Right ventricle myocardium superior (tissue), 1 donor: ENCODE measurements around the gene PDZD7. TPM values are rescaled to one million over a fixed set of nuclear protein-coding genes. Genes with fewer than 3 reads are reported as not detected.

Experiments used
- ATAC-seq: fragments of 200-7000 bp; cut with Tn5 transposase; one replicate; pipeline ENCODE4 v1.9.1; 2020; ENCODE audit warnings: mild to moderate bottlenecking; ENCODE audit not compliant: poor library complexity
- DNase-seq: peaks from one replicate; pipeline ENCODE4 v3.0.0-alpha.2; 2020
- intact Hi-C: fragments of 100-400 bp; cut with DNase I; formaldehyde crosslinking; loops from one replicate; pipeline ENCODE4 v1.11.2; 2022
- total RNA-seq: library from RNA; stranded (reverse); fragmentation: NEBNext Ultra II Directional; extraction: Animal tissue kit (Norgen Biotek cat#: 25700); gene quantifications from one replicate; pipeline ENCODE4 v1.2.1, GENCODE V29; 2021
- donor health status: DM: no; HTN: yes; CAD: no; lungs with severe emphysema.

PDZD7 gene
- total RNA-seq, 1 donor from 2014 or later: 0.38 TPM

DNA sequence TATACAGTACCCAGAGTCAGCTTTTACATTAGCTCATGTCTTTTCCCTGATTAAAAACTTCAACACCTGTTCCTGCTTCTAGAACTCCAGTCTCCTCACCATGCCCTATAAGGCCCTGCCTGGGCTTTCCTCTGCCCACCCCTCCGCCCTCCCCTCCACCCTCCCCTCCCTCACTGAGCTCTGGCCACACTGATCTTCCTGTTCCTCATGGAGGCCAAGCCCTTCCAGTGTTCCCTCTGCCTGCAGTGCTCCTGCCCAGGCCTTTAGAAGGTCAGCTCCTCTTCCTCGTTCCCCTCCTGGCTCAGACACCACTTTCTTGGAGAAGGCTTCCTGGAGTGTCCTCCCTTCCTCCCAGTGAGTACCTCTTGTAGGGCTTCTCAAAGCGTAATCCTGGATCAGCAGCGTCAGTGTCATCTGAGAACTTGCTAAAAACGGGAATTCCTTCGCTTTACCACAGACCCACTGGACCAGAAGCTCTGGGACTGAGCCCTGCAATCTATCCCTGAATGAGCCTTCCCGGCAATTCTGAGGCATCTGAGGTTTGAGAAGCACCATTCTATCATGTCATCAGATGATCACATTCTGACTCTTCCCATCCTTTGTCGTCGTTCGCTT is 3.7 kb downstream of the PDZD7 start:
- DNase-seq (peak; percentile 19), ATAC-seq (no peak)
- intact Hi-C loops: no loop called here

DNA sequence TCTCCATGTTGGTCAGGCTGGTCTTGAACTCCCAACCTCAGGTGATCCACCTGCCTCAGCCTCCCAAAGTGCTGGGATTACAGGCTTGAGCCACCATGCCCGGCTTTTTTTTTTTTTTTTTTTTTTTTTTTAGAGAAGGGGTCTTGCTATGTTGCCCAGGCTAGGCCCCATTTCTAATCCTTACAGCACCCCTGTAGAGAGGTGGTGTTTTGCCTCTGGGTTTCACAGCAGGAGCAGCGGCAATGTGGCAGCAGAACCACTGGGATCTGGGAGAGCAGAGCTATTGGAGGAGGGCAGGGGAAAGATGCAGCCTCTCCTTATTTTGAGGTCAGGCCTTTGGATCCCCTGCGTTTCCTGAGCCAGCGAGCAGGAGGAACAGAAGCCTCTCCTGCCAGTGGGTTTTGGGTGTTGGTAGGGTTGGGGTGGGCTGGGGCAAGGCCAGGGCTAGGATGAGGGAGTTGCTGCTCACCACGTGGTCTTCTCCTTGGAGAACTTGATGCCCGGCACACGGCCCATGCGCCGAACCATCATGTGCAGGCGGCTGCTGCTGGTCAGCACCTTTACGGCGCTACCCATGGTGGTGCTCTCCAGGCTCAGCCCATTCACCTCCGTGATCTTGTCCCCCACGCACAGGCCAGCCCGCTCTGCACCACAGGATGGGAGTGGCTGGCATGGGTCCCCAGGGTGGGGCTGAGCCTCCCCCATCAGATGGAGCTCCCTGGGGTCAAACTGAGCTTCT is 7.8 kb downstream of the PDZD7 start:
- ATAC-seq (no peak), DNase-seq (peak; percentile 14)
- intact Hi-C loops: no loop called here

DNA sequence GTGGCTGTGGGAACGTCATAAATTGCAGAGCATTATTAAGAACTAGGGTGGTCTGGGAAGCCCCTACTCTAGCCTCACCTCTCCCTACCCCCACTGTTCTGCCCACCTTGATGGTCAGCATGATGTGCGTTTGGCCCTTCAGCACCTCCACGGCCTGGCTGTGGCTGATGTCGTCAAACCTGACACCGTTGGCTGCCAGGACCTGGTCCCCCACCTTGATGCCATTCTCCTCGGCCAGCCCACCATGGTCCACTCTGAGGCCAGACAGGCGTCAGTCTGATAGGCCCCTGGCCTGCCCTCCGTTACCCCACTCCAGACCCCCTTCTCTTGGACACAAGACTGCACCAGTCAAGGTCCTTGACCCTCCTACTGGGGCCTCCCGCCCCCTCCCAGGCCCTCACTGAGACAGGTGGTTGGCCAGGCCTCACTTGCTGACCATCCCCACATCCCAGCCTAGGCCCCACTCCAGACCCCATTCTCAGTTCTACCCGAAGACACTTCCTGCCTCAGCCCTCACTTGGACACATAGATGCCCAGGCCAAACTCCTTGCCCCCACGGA is 9.2 kb downstream of the PDZD7 start:
- ATAC-seq: no peak
- peak; percentile 35 for DNase-seq
- intact Hi-C loops: no loop called here

DNA sequence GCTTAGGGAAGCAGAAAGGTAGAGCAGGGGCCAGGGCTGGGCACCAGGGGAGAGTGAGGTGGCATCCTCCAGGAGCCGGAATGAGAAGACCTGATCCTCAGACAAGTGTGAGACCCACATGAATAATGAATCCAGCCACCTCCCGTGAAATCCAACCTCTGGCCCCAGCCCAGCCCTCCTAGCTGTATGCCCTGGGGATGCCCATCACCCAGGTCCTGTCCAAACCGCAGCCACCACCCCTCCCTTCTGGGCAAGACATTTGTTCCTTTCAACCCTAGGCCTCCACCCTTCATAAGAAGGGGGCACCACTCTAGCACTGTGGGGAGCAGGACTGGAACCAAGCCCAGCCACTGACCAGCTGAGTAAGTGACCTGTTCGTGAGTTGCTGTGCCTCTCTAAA is 9.7 kb downstream of the PDZD7 start:
- DNase-seq (peak; percentile 26), ATAC-seq (no peak)
- intact Hi-C loops: no loop called here

DNA sequence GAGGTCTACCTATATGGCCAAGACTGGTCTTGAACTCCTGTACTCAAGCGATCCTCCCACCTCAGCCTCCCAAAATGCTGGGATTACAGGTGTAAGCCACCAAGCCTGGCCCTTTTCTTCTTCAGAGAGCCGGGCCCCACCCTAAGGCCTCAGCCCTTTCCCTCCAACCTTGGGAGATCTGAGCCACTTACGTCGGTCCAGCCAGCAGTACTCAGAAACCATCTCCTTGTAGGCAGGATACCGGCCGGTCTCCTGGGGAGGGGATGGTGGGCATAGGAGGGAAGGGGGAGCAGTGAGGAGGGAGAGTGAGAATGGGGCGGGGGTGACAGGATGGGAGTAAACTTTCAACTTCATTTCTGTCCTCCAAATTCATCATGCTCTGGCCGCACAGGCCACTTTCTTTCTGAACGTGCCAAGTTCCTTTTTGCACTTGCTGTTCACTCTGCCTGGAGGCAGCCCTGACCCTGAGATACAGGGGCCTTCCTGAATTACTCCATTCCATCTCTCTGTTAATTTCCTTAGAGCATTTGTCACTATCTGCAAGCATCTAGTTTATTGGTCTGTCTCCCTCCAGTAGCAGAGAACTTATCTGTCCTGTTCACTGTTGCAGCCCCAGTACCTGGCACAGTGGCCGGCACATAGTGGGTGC is 10.4 kb downstream of the PDZD7 start:
- intact Hi-C loops: no loop called here
- no peak for ATAC-seq
- DNase-seq: peak; percentile 17

DNA sequence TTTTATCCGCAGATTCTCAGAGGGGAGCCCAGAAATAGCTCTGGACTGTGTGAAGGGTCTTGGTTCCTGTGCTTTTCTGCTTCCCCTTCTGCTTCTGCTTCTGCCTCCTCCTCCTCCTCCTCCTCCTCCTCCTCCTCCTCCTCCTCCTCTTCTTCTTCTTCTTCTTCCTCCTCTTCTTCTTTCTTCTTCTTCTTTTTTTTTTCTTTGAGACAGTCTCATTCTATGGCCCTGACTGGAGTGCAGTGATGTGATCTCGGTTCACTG is 11.6 kb downstream of the PDZD7 start:
- ATAC-seq (no peak), DNase-seq (no peak)
- intact Hi-C loops: no loop called here

DNA sequence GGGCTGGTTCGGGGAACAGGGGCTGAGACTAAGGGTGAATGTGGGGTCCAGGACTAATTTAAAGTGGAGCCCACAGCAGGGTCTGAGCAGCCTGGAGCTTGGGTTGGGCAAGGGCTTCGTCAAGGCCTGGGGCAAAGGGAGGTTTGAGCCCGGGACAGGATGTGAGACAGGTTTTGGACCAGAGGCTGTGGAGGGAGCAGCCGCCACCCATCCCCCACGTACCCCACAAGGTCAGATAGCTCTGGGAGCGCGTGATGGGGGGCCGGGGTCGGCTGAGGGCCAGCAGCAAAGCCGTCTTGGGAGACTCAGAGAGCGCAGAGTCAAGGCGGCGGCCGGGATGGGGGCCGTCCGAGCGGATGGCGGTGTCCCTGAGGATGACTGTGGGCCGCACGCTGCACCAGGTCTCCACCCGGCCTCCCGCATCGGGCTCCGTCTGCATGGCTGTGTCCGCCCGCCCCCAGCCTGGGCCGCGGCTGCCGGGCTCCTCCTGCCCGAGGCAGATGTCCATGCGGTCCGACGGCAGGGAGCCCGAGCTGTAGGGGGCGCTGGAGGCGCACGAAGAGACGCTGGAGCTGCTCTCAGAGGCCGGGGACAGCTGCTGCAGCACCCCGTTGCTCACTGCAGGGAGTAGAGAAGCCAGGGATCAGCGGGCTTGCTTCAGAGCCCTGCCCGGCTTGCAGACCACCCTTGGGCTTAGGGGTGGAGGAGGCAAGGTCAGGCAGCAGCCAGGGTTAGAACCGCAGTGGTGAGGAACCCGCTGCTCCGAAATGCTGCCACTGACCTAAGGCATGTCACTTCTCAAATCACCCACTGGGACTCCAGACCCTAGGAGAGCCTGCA is 12.1 kb downstream of the PDZD7 start:
- intact Hi-C loops: no loop called here
- DNase-seq (peak; percentile 92), ATAC-seq (peak; percentile 82)

DNA sequence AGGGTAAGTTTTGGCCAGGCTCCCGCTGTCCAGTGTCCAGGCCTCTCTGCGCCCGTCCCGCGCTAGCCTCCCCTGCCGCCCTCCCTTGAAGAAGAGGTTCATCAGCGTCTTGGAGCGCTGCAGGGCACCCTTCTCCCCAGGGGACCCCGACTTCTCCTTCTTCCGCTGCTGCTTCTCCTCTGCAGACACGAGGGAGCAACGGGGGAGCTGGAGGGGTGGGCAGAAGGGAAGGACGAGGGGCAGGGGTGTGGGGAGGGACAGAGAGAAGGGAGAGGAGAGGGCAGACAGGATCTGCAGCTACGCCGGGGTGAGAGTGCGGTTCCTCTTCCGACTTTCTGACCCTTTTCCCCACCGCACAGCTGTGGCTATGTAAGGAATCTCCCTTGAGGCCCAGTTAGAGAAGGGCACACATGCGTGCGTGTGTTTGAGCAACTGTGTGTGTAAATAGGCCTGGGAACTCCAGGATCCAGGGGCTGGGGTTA is 12.8 kb downstream of the PDZD7 start:
- intact Hi-C loops: no loop called here
- DNase-seq (no peak), ATAC-seq (no peak)

DNA sequence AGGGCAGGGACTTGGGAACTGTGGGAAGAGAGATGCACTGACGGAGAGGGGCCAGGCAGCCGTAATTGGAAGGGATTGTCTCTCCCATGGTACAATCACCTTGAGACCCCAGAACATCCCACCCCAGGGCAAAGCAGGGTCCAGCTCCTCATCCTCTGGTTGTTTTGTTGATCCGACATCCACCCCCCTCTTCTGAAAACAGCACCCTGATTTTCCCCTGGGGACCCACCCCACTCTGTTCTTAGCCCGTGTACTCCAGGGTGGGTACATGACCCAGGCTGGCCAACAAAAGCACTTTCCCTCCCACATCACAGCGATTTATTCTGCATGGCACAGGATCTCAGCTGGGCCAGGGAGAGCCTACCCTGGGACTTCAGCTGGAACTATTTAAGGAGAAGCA is 14.1 kb downstream of the PDZD7 start:
- no peak for ATAC-seq
- DNase-seq: no peak
- intact Hi-C loops: no loop called here

DNA sequence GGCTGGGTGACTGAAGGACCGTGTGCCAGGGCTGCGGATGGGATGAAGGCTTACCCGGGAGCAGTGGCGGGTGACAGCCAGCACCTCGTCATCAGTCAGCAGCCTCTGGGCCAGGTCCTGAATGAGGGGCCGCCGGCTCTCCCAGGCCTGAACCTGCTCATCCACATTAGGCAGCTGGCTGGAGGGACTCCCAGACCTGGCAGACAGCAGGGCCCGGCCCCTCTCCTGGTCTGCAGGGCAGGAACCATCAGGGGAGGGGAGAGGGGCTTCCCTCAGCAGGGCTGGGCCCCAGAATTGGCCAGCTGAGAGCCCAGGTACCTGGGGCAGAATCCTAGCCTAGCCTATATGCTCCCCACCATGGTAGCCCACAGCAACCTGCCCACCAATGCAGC is 15.4 kb downstream of the PDZD7 start:
- ATAC-seq (no peak), DNase-seq (no peak)
- intact Hi-C loops: no loop called here

DNA sequence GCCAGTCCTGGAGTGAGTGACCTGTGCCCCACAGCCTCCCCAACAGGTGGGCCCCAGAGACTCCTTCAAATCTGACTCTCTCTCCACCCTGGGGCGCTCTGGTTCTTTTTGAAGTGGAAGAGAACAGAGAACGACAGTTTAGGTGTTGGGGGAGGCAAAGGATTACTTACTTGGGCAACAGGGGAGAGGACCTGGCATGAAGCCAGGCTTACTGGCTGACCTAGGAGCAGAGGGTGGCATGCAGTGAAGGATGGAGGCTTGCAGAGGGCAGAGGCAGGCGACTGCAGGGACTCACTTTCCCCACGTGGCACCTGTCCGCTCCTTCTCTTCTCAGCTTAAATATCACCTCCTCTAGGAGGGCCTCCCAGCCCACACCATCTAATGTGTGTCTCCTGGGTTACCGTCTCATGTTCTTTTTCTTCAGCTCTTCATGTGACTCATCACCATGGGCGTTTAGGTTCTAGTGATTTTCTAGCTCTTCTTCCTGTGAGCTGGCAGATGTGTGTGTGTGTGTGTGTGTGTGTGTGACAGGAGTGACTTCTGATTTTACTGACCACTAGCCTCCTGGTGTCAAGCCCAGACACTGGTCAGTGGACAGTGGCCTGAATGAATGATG is 15.9 kb downstream of the PDZD7 start:
- ATAC-seq: no peak
- no peak for DNase-seq
- intact Hi-C loops: no loop called here

DNA sequence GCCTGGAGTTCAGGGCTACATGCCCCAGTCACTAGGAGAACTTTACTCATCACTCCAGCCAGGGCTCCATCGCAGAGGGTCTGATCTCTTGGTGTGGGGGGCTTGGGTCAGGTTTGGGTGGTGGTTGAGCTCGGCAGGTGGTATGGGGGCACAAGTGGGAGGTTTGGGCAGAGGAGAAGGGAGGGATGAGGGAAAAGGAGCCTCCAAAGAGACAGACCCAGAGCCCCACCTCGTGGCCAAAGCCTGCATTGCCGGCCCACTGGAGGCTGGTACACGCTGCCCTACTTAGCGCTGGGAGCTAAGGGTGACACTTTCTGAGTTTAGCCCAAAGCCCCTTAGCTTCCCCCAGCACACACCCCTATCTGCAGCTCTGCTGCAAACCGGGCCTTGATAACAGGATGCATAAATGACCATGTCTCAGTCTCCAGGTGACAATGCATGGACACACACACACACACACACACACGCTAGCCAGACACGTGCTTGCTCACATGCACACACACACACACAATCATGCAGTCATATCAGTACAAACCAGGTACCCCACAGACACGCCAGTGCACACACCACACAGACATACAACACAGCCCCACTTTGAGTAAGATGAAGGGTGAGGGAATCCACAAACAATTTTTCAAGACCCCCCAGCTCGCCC is 16.6 kb downstream of the PDZD7 start:
- DNase-seq (peak; percentile 91), ATAC-seq (peak; percentile 77)
- intact Hi-C loops: no loop called here

DNA sequence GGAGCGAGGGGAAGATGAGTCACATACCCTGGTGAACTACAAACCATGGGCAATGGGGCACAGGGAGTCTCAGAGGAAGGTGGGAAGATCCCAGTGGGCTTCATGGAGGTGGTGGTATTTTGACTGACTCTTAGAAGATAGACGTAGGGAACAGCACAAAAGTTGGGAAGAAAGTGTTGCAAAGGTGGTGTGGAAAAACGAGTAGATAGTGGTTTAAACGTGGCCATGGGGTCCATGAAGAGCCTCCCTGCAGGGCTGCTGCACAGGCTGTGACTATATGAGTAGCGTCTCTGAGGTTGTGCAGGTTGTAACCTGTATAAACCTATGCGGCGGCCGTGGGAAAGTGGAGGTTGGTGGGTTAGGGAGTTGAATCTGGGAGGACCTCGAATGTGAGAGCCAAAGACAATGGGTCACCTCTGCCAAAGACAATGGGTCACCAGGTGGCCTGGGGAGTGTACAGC is 17.5 kb downstream of the PDZD7 start:
- no peak for ATAC-seq
- no peak for DNase-seq
- intact Hi-C loops: loop anchor here (2.0 kb wide), 1 partner anchor 15 kb away; the partner anchor contains the start of gene LZTS2

DNA sequence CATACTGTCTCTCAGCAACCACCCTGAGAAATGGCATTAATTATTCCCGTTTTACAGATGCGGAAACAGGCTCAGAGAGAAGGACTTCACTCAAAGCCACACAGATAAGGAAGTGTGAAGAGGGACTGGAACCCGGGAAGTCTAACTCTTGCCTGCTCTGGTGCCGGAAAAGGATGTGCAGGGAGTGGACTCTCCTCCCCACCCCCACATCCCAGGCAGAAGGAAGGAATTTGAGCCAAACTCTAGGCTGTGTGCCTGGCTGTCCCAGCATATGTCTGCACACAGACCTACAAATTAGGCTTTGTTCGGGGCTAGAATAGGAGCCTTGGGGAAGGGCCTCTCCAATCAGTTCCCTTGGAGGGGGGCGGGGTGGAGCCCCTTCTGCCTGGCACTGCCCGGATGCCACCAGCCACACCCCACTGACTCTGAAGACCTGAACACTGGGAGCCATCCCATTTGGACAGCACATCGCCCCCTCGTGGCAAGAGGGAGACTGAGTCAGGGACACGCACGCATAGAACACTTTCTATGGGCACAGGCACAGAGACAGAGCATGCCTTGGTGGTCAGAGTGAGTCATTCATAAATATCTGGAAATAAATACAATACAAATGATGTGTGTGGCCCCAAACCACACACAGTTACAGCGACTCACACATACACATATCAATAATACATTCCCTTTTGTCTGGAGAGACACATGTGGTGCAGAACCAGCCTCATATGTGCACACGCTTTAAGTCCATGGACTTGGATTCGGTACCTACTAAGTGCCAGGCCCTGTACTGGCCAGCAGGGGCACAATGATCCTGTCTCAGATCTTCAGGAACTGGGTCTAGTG is 18.2 kb downstream of the PDZD7 start:
- ATAC-seq (peak; percentile 92), DNase-seq (peak; percentile 93)
- intact Hi-C loops: loop anchor here (2.0 kb wide), 1 partner anchor 14 kb away; the partner anchor contains the start of gene LZTS2

DNA sequence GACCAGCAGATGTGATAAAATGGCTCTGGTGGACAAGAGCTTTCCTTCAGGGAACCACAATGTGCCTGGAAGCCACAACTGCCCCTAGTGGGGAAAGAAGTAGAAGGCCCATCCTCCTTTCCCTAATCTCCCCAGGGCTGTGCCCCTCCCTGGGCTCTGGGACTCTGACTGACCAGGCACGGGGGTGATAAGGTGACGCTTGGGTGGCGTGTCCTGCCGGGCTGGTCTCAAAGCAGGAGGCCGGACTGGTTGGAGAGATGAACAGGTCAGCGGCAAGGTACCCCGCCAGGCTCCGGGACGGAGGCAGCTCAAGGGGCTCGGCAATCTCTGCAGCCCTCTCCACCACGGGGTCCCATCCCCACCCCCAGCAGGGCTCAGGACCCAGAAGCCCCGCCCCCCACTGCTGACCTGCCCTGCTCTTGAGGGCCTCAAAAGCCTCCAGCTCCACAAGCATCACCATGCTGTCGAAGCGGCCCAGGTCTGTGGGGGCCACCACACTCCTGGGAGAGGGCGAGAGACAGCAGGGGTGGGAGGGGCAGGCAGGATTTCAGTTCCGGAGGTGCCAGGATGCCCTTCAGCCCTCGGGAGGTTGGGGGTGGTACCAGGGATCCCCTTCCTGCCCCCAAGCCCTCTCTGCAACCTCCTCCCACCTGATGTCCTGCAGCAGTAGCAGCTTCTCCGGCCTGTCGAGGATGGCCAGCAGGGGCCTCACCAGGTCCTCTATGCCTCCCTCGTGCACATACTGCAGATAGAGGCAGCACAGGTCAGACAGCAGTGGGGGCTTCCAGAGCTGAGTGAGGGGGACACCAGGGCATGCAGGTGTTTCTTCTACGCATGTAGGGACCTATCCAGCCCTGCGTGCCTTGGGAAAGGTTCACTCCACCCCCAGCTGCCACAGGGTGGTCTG is 19.2 kb downstream of the PDZD7 start:
- ATAC-seq (no peak), DNase-seq (no peak)
- intact Hi-C loops: loop anchor here (2.0 kb wide), 1 partner anchor 13 kb away; the partner anchor contains the start of gene LZTS2

DNA sequence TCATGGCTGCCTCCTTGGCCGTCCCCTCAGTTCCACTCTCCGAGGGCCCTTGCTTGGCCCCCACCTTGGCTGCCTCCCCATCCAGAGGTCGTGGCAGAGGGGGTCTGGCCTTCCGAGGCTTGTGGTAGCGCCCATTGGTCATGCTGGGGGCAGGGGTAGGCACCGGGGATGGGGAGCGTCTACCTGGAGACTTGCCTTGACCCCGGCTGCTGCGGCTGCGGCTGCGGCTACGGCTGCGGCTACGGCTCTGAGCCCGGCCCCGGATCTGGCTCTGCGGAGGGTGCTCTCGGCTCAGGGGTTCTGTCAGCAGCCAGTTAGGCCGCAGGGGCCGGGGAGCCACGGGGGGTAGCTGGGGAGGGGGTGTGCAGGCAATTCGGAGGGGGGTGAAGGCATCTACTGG is 20.6 kb downstream of the PDZD7 start:
- intact Hi-C loops: no loop called here
- ATAC-seq (no peak), DNase-seq (no peak)
